A172 (cell line): ENCODE results near the gene MTA3. TPM values are rescaled to one million over a fixed set of nuclear protein-coding genes. Genes with fewer than 3 reads are reported as not detected.
A peak's percentile ranks its signal among the peaks of the same experiment; 100 is the strongest.

Experiments
- DNase-seq: peaks from one replicate; pipeline ENCODE4 v3.0.0-alpha.2; 2015; ENCODE audit warnings: low spot score
- total RNA-seq: library from RNA; depleted of rRNA; stranded (reverse); fragments of >200 nt; shearing (Covaris generic); gene quantifications from 2 replicates; pipeline ENCODE4 v1.2.3, GENCODE V29; 2014

Gene MTA3
- total RNA-seq, 1 experiment from 2014 or later, result 35.5 TPM

- DNase-seq, result no peak
Observed at GRCh38 chr2:42762155-42762554, 193.7 kb downstream of the MTA3 start.

- no peak for DNase-seq
Observed at GRCh38 chr2:42762823-42763804, 194.7 kb downstream of the MTA3 start.

- no peak for DNase-seq
Observed at GRCh38 chr2:42764096-42764495, 195.7 kb downstream of the MTA3 start, which contains the start of gene OXER1. OXER1 (minus strand) TSS chr2:42764135; CDS start chr2:42764062, 73 bp downstream.

- no peak for DNase-seq
Observed at GRCh38 chr2:42764901-42765300, 196.5 kb downstream of the MTA3 start.

- no peak for DNase-seq
Observed at GRCh38 chr2:42765686-42766085, 197.3 kb downstream of the MTA3 start.

- DNase-seq, result no peak
Observed at GRCh38 chr2:42767080-42767898, 198.9 kb downstream of the MTA3 start.

GRCh38 chr2:42767899-42768705 is 199.7 kb downstream of the MTA3 start:
- DNase-seq, result no peak

GRCh38 chr2:42768706-42769256 is 200.3 kb downstream of the MTA3 start:
- no peak for DNase-seq

GRCh38 chr2:42769583-42770287 is 201.3 kb downstream of the MTA3 start:
- DNase-seq, result no peak

- peak; percentile 35 for DNase-seq
Observed at GRCh38 chr2:42770288-42771131, 202.1 kb downstream of the MTA3 start.

- no peak for DNase-seq
Observed at GRCh38 chr2:42771546-42772153, 203.2 kb downstream of the MTA3 start.

- DNase-seq, result no peak
Observed at GRCh38 chr2:42775186-42775585, 206.8 kb downstream of the MTA3 start.

GRCh38 chr2:42775810-42776209 is 207.4 kb downstream of the MTA3 start:
- DNase-seq, result no peak

GRCh38 chr2:42777883-42778805 is 209.7 kb downstream of the MTA3 start:
- no peak for DNase-seq

GRCh38 chr2:42781181-42781580 is 212.7 kb downstream of the MTA3 start:
- DNase-seq, result no peak

GRCh38 chr2:42783511-42783910 is 215.1 kb downstream of the MTA3 start:
- DNase-seq, result no peak

- no peak for DNase-seq
Observed at GRCh38 chr2:42784204-42784880, 215.9 kb downstream of the MTA3 start.
